ENCODE results near the gene LY9. TPM values are rescaled to one million over a fixed set of nuclear protein-coding genes. Genes with fewer than 3 reads are reported as not detected.

Gene LY9
- total and polyA plus RNA-seq, 2 of the 13 experiments (the other 11 are each of a cell fraction or from before 2014, with no cell fraction given) = not detected

GRCh38 chr1:160761886-160762285, 34.1 kb upstream of the LY9 start (continued):
- no peak for TF ChIP-seq CBX5 (CRISPR knock-in tag; IDR thresholded peaks at IDR 0.05; ENCODE audit: borderline replicate concordance)
- TF ChIP-seq SIN3B (IDR thresholded peaks at IDR 0.05; ENCODE audit: low read length) = no peak

GRCh38 chr1:160763993-160764392, 32.0 kb upstream of the LY9 start:
- no peak for DNase-seq (ENCODE audit: low spot score)
- in situ Hi-C loops (cut with HindIII; ENCODE audit: extremely low pct_ligation_motif_present, low pct_unique_long_range_greater_than_20kb) = no loop called here
- Histone ChIP-seq H3K27me3 (ENCODE audit: control insufficient read depth in 1 of 2, insufficient read depth in 2 of 2, low read length in 2 of 2) (no peaks in the 10 kb centered on the region), H3K4me1 (ENCODE audit: insufficient read depth, low read length) (no peaks in the 10 kb centered on the region), H3K4me3 (replicated peaks in 1 of 3; ENCODE audit: insufficient read depth in 1 of 3, low read depth in 2 of 3, low read length in 3 of 3) (no peak overlapping the region), H4K20me1 (ENCODE audit: insufficient read depth, low read length) (no peaks in the 10 kb centered on the region), H3K27ac (ENCODE audit: extremely low read length, insufficient read depth, low read length) (no peak overlapping the region), H3K4me2 (ENCODE audit: low read depth, low read length) (no peak overlapping the region), H3K79me2 (ENCODE audit: insufficient read depth, low read length) (no peaks in the 10 kb centered on the region), H2AFZ (ENCODE audit: low read length) (no peak overlapping the region), H3K36me3 (replicated peaks in 1 of 2; ENCODE audit: control insufficient read depth in 1 of 2, insufficient read depth in 2 of 2, low read length in 2 of 2) (no peaks in the 10 kb centered on the region), H3K9me3 (ENCODE audit: low read length) (no peaks in the 10 kb centered on the region), H3K9ac (ENCODE audit: insufficient read depth, low read depth, low read length) (no peak overlapping the region)
- intact Hi-C loops (cut with micrococcal nuclease; ENCODE audit: unreplicated experiment) = no loop called here
- BruUV-seq (replicated peaks) = no TSS peak
- ChIA-PET POLR2A (no interaction called here), CTCF (ENCODE audit: low intra/inter-chr PET ratio, low total read pairs) (no interaction called here)
- TF ChIP-seq ATF4 (CRISPR knock-in tag; IDR thresholded peaks at IDR 0.05) = no peak
- TF ChIP-seq MAFF (IDR thresholded peaks at IDR 0.05; ENCODE audit: low read depth, low read length) = peak; percentile 39; the same call in 1 of the 2 replicates
- TF ChIP-seq XRCC5 (optimal IDR thresholded peaks at IDR 0.05; ENCODE audit: low read length) = no peak
- TF ChIP-seq LCORL (IDR thresholded peaks at IDR 0.05) = no peak
- no peak for TF ChIP-seq LCORL (CRISPR knock-in tag; IDR thresholded peaks at IDR 0.05)
- no peak for TF ChIP-seq IRX3 (CRISPR knock-in tag; IDR thresholded peaks at IDR 0.05; ENCODE audit: borderline replicate concordance, low read depth)
- TF ChIP-seq MAFK (conservative IDR thresholded peaks at IDR 0.05 in 1 of 2, IDR thresholded peaks at IDR 0.05 in 1 of 2; ENCODE audit: low read length in 2 of 2) = peak in 1 of 2 experiments; percentile 55; a peak in 3 of 4 replicates
- no peak for TF ChIP-seq SOX6 (IDR thresholded peaks at IDR 0.05)
- TF ChIP-seq SOX6 (CRISPR knock-in tag; IDR thresholded peaks at IDR 0.05) = no peak
- TF ChIP-seq ATF1 (CRISPR knock-in tag; IDR thresholded peaks at IDR 0.05) = no peak
- no peak for TF ChIP-seq NCOR1 (IDR thresholded peaks at IDR 0.05; ENCODE audit: borderline replicate concordance, low read length)
- TF ChIP-seq GZF1 (CRISPR knock-in tag; IDR thresholded peaks at IDR 0.05) = no peak
- no peak for TF ChIP-seq TAF15 (IDR thresholded peaks at IDR 0.05; ENCODE audit: low read depth, low read length, poor library complexity, severe bottlenecking)
- 35% methylated on average over 3 of the region's 3 CpGs for WGBS (ENCODE audit: low lambda C conversion rate)
- no peak for FAIRE-seq
- no peak for ATAC-seq

Data from HepG2 (cell line).